A549 (cell line): ENCODE measurements around the gene KHSRP. TPM values are rescaled to one million over a fixed set of nuclear protein-coding genes. Genes with fewer than 3 reads are reported as not detected.

ENCODE experiments used
- ATAC-seq, 2 experiments: fragments of 200-7000 bp in 1 of 2; fragments of >200 bp in 1 of 2; cut with Nextera tagmentation in 1 of 2; cut with Tn5 transposase in 1 of 2; 3 replicates each; pipeline versions ENCODE4 v1.8.0 to v1.9.1; 2018 to 2020; ENCODE audit warnings: mild to moderate bottlenecking in 1 of 2, moderate library complexity in 1 of 2
- CTCF ChIA-PET: fragments of 300-600 bp; sonication (Branson Sonifier 250); formaldehyde crosslinking; extraction: SDS; loops from one replicate; lab custom pipeline; 2021; ENCODE audit warnings: antibody characterized with exemption, inconsistent platforms; lab: Yijun Ruan, JAX
- POLR2A ChIA-PET: fragments of 350-600 bp; formaldehyde crosslinking; extraction: SDS; loops from one replicate; lab custom pipeline; 2021; ENCODE audit warnings: antibody characterized with exemption, inconsistent platforms; lab: Yijun Ruan, JAX
- DNase-seq, 2 experiments: peaks; one replicate each; pipeline versions ENCODE4 v3.0.0 to v3.0.0-alpha.2; 2011 to 2016; ENCODE audit warnings: low read depth in 1 of 2, low spot score in 1 of 2
- FAIRE-seq: peaks from 2 replicates; lab custom pipeline; 2011; peaks lifted over from hg19 to GRCh38; lab: Jason Lieb, UNC
- H3K27ac ChIP-seq, 2 experiments: fragments of >200 bp; sonication (Bioruptor Twin); formaldehyde crosslinking; 3 replicates each; pipeline ENCODE4 v1.5.1; 2016 to 2017
- H3K4me1 ChIP-seq: fragments of >200 bp; sonication (Bioruptor Twin); formaldehyde crosslinking; 3 replicates; pipeline ENCODE4 v1.6.1; 2016
- H3K4me2 ChIP-seq: fragments of >200 bp; sonication (Bioruptor Twin); formaldehyde crosslinking; 3 replicates; pipeline ENCODE4 v1.6.1; 2016
- H3K4me3 ChIP-seq: fragments of >200 bp; sonication (Bioruptor Twin); formaldehyde crosslinking; 3 replicates; pipeline ENCODE4 v1.5.1; 2016
- H3K9me3 ChIP-seq: fragments of >200 bp; sonication (Bioruptor Twin); formaldehyde crosslinking; 3 replicates; pipeline ENCODE4 v1.6.1; 2016
- CEBPB ChIP-seq, 2 experiments: fragments of >200 bp in 1 of 2; sonication (Bioruptor Twin) in 1 of 2; formaldehyde crosslinking in 1 of 2; IDR thresholded peaks; 2 replicates each; pipeline ENCODE4 v1.6.1; 2012 to 2016
- CHD4 ChIP-seq: fragments of 200-600 bp; sonication (generic); IDR thresholded peaks from 2 replicates; pipeline ENCODE4 v1.6.1; 2016; ENCODE audit warnings: antibody characterized with exemption, mild to moderate bottlenecking, borderline replicate concordance
- EHF ChIP-seq: fragments of 250-450 bp; sonication (Bioruptor Pico); IDR thresholded peaks from 2 replicates; pipeline ENCODE4 v1.5.0; 2020; ENCODE audit warnings: mild to moderate bottlenecking
- EHMT2 ChIP-seq: fragments of 200-600 bp; sonication (generic); IDR thresholded peaks from 2 replicates; pipeline ENCODE4 v1.6.1; 2016; ENCODE audit warnings: antibody characterized with exemption, low read depth, mild to moderate bottlenecking, moderate library complexity
- FOSL2 ChIP-seq, 2 experiments: fragments of 450-650 bp in 1 of 2; fragments of >200 bp in 1 of 2; sonication (Bioruptor Twin) in 1 of 2; formaldehyde crosslinking; IDR thresholded peaks; 2 replicates each; pipeline versions ENCODE4 v1.5.0 to v1.6.1; 2016 to 2020; ENCODE audit warnings: mild to moderate bottlenecking in 1 of 2, moderate library complexity in 1 of 2
- HDAC2 ChIP-seq: fragments of 200-600 bp; sonication (generic); IDR thresholded peaks from 2 replicates; pipeline ENCODE4 v1.6.1; 2016
- HEYL ChIP-seq: fragments of 250-450 bp; sonication (Bioruptor Pico); IDR thresholded peaks from 2 replicates; pipeline ENCODE4 v1.8.0; 2021; ENCODE audit warnings: mild to moderate bottlenecking, moderate library complexity
- JUN ChIP-seq, 2 experiments: fragments of >200 bp; sonication (Bioruptor Twin); formaldehyde crosslinking; IDR thresholded peaks; 2 replicates in 1 of 2; 3 replicates in 1 of 2; pipeline ENCODE4 v1.6.1; 2016 to 2017
- KDM1A ChIP-seq: fragments of 200-600 bp; sonication (generic); IDR thresholded peaks from 2 replicates; pipeline ENCODE4 v1.6.1; 2016; ENCODE audit warnings: low read depth, mild to moderate bottlenecking
- NR3C1 ChIP-seq: fragments of >200 bp; sonication (Bioruptor Twin); formaldehyde crosslinking; IDR thresholded peaks from 3 replicates; pipeline ENCODE4 v1.6.1; 2017
- PHF8 ChIP-seq: fragments of 200-600 bp; sonication (generic); IDR thresholded peaks from 2 replicates; pipeline ENCODE4 v1.6.1; 2016; ENCODE audit warnings: low read depth, mild to moderate bottlenecking, antibody characterized with exemption, moderate library complexity, borderline replicate concordance
- POLR2A ChIP-seq: IDR thresholded peaks from 2 replicates; pipeline ENCODE4 v1.6.1; 2012; ENCODE audit warnings: mild to moderate bottlenecking, low read length
- POLR2AphosphoS2 ChIP-seq: conservative IDR thresholded peaks from 2 replicates; pipeline ENCODE4 v1.6.1; 2012; ENCODE audit warnings: low read length, improper control_type of control experiment, inconsistent platforms
- RAD21 ChIP-seq, 2 experiments: fragments of >200 bp in 1 of 2; sonication (Bioruptor Twin) in 1 of 2; formaldehyde crosslinking in 1 of 2; IDR thresholded peaks in 1 of 2; conservative IDR thresholded peaks in 1 of 2; 2 replicates in 1 of 2; 3 replicates in 1 of 2; pipeline ENCODE4 v1.6.1; 2012 to 2018; ENCODE audit warnings: inconsistent platforms in 1 of 2
- RCOR1 ChIP-seq: fragments of 150-350 bp; IDR thresholded peaks from 2 replicates; pipeline ENCODE4 v1.6.1; 2014; ENCODE audit warnings: antibody characterized with exemption, low read length, low read depth
- RNF2 ChIP-seq: fragments of 200-600 bp; sonication (generic); IDR thresholded peaks from 2 replicates; pipeline ENCODE4 v1.6.1; 2016; ENCODE audit warnings: low read depth, mild to moderate bottlenecking, antibody characterized with exemption, moderate library complexity, borderline replicate concordance
- SMC3 ChIP-seq: fragments of >200 bp; sonication (Bioruptor Twin); formaldehyde crosslinking; IDR thresholded peaks from 3 replicates; pipeline ENCODE4 v1.6.1; 2018; ENCODE audit warnings: inconsistent platforms
- TFCP2L1 ChIP-seq: fragments of 250-450 bp; sonication (Bioruptor Pico); IDR thresholded peaks from 2 replicates; pipeline ENCODE4 v1.5.0; 2021; ENCODE audit warnings: mild to moderate bottlenecking
- ZSCAN20 ChIP-seq: fragments of 250-450 bp; sonication (Bioruptor Pico); IDR thresholded peaks from 2 replicates; pipeline ENCODE4 v1.8.0; 2022; ENCODE audit warnings: mild to moderate bottlenecking, moderate library complexity
- WGBS: methylation state at CpG from one replicate; pipeline ENCODE4 v1.1.6; 2017; ENCODE audit errors: missing lambda C conversion rate; 5-methylcytosine and 5-hydroxymethylcytosine counted together
- polyA plus RNA-seq, 4 experiments: library from polyadenylated mRNA; depleted of rRNA in 3 of 4; stranded (reverse); fragments of >200 nt; fragmentation: RNase III in 1 of 4; extraction: RNeasy Plus Mini Kit Qiagen cat#74134 plus additional on column Dnase treatment in 1 of 4; gene quantifications; 2 replicates in 3 of 4; 3 replicates in 1 of 4; pipeline ENCODE4 v1.2.3, GENCODE V29; 2011 to 2017
- TF ChIP-seq, protein P1 (sequence below): fragments of 200-600 bp; sonication (generic); IDR thresholded peaks from 2 replicates; pipeline ENCODE4 v1.6.1; 2016; ENCODE audit warnings: antibody characterized with exemption, mild to moderate bottlenecking, moderate library complexity
- TF ChIP-seq, protein P2 (sequence below): IDR thresholded peaks from 2 replicates; pipeline ENCODE4 v1.6.1; 2012
- TF ChIP-seq, protein P3 (sequence below): fragments of >200 bp; sonication (Bioruptor Twin); formaldehyde crosslinking; IDR thresholded peaks from 2 replicates; pipeline ENCODE4 v1.6.1; 2016
- TF ChIP-seq, protein P4 (sequence below): fragments of >200 bp; sonication (Bioruptor Twin); formaldehyde crosslinking; IDR thresholded peaks from 3 replicates; pipeline ENCODE4 v1.6.1; 2016

Gene KHSRP
- polyA plus RNA-seq, 2 of the 4 experiments (the other 2 are of a cell fraction), result 54.3 to 192 TPM

DNA sequence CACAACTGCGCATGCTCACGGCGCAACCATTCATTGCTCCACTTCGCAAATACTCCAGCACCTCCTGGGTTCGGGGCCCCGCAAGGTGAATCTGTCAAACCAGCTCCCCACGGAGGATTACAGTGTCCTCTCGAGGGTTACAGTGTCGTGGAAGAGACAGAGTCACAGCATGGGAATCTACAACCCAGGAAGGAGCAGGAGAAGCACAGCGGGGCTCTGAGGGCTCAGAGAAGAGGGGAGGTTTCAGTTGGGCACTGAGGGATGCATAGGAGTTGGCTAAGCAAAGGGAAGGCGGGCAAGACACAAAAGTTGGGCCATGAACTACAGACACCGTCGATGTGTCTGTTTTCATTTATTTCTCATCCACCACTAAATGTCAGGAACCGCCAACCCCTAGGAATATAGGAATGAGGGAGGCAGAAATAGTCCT, 30.6 kb downstream of the KHSRP start:
- Histone ChIP-seq H3K4me2 (peak overlapping the region; percentile 86), H3K4me3 (peak overlapping the region; percentile 87), H3K27ac (peak overlapping the region; percentile 85 to 100), H3K9me3 (no peaks in the 10 kb centered on the region), H3K4me1 (peaks cover 6% of the 10 kb centered on the region; the same call in 1 of the 3 replicates)
- no peak for TF ChIP-seq EHF
- no peak for TF ChIP-seq RNF2
- no peak for TF ChIP-seq POLR2AphosphoS2
- TF ChIP-seq RCOR1, result no peak
- TF ChIP-seq, protein P1, sequence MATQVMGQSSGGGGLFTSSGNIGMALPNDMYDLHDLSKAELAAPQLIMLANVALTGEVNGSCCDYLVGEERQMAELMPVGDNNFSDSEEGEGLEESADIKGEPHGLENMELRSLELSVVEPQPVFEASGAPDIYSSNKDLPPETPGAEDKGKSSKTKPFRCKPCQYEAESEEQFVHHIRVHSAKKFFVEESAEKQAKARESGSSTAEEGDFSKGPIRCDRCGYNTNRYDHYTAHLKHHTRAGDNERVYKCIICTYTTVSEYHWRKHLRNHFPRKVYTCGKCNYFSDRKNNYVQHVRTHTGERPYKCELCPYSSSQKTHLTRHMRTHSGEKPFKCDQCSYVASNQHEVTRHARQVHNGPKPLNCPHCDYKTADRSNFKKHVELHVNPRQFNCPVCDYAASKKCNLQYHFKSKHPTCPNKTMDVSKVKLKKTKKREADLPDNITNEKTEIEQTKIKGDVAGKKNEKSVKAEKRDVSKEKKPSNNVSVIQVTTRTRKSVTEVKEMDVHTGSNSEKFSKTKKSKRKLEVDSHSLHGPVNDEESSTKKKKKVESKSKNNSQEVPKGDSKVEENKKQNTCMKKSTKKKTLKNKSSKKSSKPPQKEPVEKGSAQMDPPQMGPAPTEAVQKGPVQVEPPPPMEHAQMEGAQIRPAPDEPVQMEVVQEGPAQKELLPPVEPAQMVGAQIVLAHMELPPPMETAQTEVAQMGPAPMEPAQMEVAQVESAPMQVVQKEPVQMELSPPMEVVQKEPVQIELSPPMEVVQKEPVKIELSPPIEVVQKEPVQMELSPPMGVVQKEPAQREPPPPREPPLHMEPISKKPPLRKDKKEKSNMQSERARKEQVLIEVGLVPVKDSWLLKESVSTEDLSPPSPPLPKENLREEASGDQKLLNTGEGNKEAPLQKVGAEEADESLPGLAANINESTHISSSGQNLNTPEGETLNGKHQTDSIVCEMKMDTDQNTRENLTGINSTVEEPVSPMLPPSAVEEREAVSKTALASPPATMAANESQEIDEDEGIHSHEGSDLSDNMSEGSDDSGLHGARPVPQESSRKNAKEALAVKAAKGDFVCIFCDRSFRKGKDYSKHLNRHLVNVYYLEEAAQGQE, result no peak
- no peak for TF ChIP-seq CHD4
- no peak for TF ChIP-seq FOSL2 (IDR thresholded peaks at IDR 0.05)
- TF ChIP-seq FOSL2 (CRISPR knock-in tag; IDR thresholded peaks at IDR 0.05), result no peak
- no peak for FAIRE-seq
- POLR2A ChIA-PET, result interaction anchor here (0.8 to 1.1 kb wide), 3 partner anchors 9 to 82 kb away, joined by 3 to 10 read pairs (median 4); partner anchors contain the start of gene ALKBH7
- no peak for DNase-seq
- WGBS, result 58% methylated on average over 5 of the region's 14 CpGs
- CTCF ChIA-PET, result interaction anchor here (0.6 kb wide), 1 partner anchor 10 kb away, joined by 4 read pairs; no protein-coding TSS in a partner anchor
- peak in 1 of 2 experiments; percentile 5; a peak in 3 of 6 replicates for ATAC-seq

DNA sequence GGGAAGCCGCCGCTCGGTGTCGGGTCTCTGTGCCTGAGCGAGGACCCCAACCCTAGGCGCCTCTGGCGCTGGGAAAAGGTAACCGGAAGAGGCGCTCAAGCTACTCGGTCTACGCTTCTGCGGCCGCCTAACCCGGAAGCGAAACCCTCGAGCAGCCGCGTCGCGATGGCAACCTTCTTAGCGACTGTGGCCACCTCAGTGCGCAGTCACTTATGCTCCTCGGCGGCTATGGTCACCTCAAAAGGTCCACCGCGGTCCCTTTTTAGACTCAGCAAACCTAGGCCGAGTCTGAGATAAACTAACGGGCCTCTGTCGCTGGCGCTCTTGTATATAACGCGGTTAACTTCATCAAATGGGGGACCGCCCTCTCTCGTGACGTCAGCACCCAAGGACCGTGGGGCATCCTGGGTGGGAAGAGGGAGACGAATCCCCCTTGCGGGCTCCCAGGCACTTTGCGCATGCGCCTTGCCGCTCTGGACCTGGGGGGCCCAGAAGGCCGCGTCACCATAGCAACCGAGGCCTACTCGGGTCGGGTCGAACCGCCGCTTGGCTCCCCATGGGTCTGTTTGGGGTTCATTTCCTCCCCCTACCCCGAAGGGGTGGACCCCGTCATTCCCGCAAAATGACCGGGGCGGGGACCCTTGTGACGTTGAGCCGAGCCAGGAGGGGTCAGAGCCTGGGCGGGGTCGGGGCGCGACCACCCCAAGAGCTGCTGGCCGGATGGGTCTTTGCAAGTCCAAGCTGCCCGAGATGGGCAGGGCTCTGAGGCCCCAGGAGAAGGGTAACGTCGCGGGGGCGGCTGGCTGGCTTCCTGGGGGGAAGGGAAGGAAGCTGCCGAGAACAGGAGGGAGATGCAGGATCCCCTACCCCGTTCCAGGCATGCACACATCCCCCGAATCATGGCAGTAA, 31.3 kb downstream of the KHSRP start, which contains the start of gene GTF2F1:
Gene GTF2F1 (minus strand): TSS at position 91 of the 909 bp plus-strand sequence. CDS start 169 bp downstream, outside the sequence.
- peak; percentile 93 to 94 for ATAC-seq
- TF ChIP-seq RAD21 (conservative IDR thresholded peaks at IDR 0.05 in 1 of 2, IDR thresholded peaks at IDR 0.05 in 1 of 2) (no peak), NR3C1 (no peak), EHMT2 (no peak), CEBPB (IDR thresholded peaks at IDR 0.05) (no peak), EHF (no peak), TFCP2L1 (CRISPR knock-in tag) (no peak), KDM1A (no peak), HDAC2 (no peak), PHF8 (peak; percentile 60; the same call in 1 of the 2 replicates), ZSCAN20 (CRISPR knock-in tag) (no peak), POLR2A (peak; percentile 29), JUN (IDR thresholded peaks at IDR 0.05) (peak in 1 of 2 experiments; percentile 36; a peak in 1 of 5 replicates), SMC3 (no peak), HEYL (CRISPR knock-in tag) (no peak)
- TF ChIP-seq, protein P2, sequence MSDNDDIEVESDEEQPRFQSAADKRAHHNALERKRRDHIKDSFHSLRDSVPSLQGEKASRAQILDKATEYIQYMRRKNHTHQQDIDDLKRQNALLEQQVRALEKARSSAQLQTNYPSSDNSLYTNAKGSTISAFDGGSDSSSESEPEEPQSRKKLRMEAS, result 0 out of 2 replicates have a peak, but pooled peaks have one; percentile 37
- TF ChIP-seq, protein P3, sequence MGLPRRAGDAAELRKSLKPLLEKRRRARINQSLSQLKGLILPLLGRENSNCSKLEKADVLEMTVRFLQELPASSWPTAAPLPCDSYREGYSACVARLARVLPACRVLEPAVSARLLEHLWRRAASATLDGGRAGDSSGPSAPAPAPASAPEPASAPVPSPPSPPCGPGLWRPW, result no peak
- TF ChIP-seq, protein P4, sequence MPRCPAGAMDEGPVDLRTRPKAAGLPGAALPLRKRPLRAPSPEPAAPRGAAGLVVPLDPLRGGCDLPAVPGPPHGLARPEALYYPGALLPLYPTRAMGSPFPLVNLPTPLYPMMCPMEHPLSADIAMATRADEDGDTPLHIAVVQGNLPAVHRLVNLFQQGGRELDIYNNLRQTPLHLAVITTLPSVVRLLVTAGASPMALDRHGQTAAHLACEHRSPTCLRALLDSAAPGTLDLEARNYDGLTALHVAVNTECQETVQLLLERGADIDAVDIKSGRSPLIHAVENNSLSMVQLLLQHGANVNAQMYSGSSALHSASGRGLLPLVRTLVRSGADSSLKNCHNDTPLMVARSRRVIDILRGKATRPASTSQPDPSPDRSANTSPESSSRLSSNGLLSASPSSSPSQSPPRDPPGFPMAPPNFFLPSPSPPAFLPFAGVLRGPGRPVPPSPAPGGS, result 0 out of 3 replicates have a peak, but pooled peaks have one; percentile 33
- no peak for FAIRE-seq
- peaks cover 6% of the 10 kb centered on the region; the same call in 1 of the 3 replicates for H3K4me1 ChIP-seq
- DNase-seq, result peak; percentile 93 to 94
- no peaks in the 10 kb centered on the region for H3K9me3 ChIP-seq
- peak within 1 kb of the TSS; percentile 86 for H3K4me2 ChIP-seq
- peak within 1 kb of the TSS; percentile 87 for H3K4me3 ChIP-seq
- WGBS, result 0% methylated on average over 28 of the region's 69 CpGs
- CTCF ChIA-PET, result no interaction called here
- peak within 1 kb of the TSS; percentile 85 to 100 for H3K27ac ChIP-seq
- POLR2A ChIA-PET, result interaction anchor here (0.6 to 1.3 kb wide), 5 partner anchors 10 to 83 kb away, joined by 3 to 10 read pairs (median 3); partner anchors contain the start of genes ALKBH7, KHSRP and SLC25A23
